Vagina (tissue), 2 donors: ENCODE results near the gene MAB21L4. TPM values are rescaled to one million over a fixed set of nuclear protein-coding genes. Genes with fewer than 3 reads are reported as not detected.

Source experiments
- DNase-seq, 2 donors: peaks; one replicate each; pipeline ENCODE4 v3.0.0-alpha.2; 2017; ENCODE audit errors: extremely low spot score in 2 of 2
- H3K27ac ChIP-seq: fragments of 200-600 bp; sonication (generic); one replicate; pipeline ENCODE4 v1.5.1; 2019
- H3K27me3 ChIP-seq: fragments of 200-600 bp; sonication (generic); one replicate; pipeline ENCODE4 v1.5.1; 2019
- H3K36me3 ChIP-seq, 2 donors: fragments of 200-600 bp; sonication (generic); one replicate each; pipeline ENCODE4 v1.5.1; 2017 to 2019
- H3K4me1 ChIP-seq: fragments of 200-600 bp; sonication (generic); one replicate; pipeline ENCODE4 v1.5.1; 2019
- H3K4me3 ChIP-seq, 2 donors: fragments of 200-600 bp; sonication (generic); 1 replicate in 1 of 2; 2 replicates in 1 of 2; pipeline ENCODE4 v1.5.1; 2016 to 2019
- H3K9me3 ChIP-seq: fragments of 200-600 bp; sonication (generic); one replicate; pipeline ENCODE4 v1.5.1; 2019
- POLR2A ChIP-seq, 2 donors: fragments of 450-650 bp; IDR thresholded peaks; one replicate each; pipeline ENCODE4 v1.6.1; 2017; ENCODE audit warnings: antibody characterized with exemption in 2 of 2, mild to moderate bottlenecking in 2 of 2, moderate library complexity in 2 of 2
- POLR2AphosphoS5 ChIP-seq, 2 donors: sonication (generic); formaldehyde crosslinking; IDR thresholded peaks; one replicate each; pipeline ENCODE4 v1.9.0; 2017; ENCODE audit warnings: antibody characterized with exemption in 2 of 2, mild to moderate bottlenecking in 2 of 2, low read depth in 1 of 2; ENCODE audit not compliant: insufficient read depth in 1 of 2
- intact Hi-C: fragments of 100-400 bp; cut with DNase I; formaldehyde crosslinking; loops from one replicate; pipeline ENCODE4 v1.15.1; 2023
- total RNA-seq: library from RNA; depleted of rRNA; stranded (reverse); fragments of >200 nt; gene quantifications from one replicate; pipeline ENCODE4 v1.2.3, GENCODE V29; 2016
- TF ChIP-seq, protein P1 (sequence below), 3 experiments: fragments of 450-650 bp in 2 of 3; fragments of 200-600 bp in 1 of 3; sonication (generic) in 1 of 3; IDR thresholded peaks; one replicate each; pipeline ENCODE4 v1.5.1; 2017 to 2019; ENCODE audit warnings: antibody characterized with exemption in 3 of 3, mild to moderate bottlenecking in 2 of 3, moderate library complexity in 2 of 3

MAB21L4 gene
- total RNA-seq, 1 donor from 2014 or later, result 21.1 TPM

DNA sequence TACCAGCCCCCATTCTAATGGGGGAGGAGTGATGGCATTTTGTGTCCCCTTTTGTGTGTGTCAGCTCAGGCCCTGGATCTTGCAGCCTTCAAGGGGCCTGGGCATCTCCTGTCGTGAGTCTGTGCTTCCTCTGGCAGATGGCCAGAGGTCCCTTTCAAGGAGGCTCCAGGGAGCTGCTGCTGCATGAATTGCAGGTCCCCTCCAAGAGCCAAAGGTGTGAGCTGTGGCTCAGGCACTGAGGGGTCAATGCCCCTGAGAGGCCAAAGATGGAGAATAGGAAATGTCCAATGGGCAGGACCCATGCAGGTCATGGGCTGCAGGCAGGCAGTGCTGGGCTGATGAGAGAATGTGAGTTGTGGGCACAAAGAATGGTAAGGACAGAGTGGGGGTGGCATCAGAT is 10.4 kb downstream of the MAB21L4 start:
- Histone ChIP-seq H3K9me3 (no peaks in the 10 kb centered on the region), H3K27ac (no peak overlapping the region), H3K36me3 (no peaks in the 10 kb centered on the region), H3K4me3 (no peak overlapping the region), H3K4me1 (no peaks in the 10 kb centered on the region), H3K27me3 (no peaks in the 10 kb centered on the region)
- TF ChIP-seq, protein P1, sequence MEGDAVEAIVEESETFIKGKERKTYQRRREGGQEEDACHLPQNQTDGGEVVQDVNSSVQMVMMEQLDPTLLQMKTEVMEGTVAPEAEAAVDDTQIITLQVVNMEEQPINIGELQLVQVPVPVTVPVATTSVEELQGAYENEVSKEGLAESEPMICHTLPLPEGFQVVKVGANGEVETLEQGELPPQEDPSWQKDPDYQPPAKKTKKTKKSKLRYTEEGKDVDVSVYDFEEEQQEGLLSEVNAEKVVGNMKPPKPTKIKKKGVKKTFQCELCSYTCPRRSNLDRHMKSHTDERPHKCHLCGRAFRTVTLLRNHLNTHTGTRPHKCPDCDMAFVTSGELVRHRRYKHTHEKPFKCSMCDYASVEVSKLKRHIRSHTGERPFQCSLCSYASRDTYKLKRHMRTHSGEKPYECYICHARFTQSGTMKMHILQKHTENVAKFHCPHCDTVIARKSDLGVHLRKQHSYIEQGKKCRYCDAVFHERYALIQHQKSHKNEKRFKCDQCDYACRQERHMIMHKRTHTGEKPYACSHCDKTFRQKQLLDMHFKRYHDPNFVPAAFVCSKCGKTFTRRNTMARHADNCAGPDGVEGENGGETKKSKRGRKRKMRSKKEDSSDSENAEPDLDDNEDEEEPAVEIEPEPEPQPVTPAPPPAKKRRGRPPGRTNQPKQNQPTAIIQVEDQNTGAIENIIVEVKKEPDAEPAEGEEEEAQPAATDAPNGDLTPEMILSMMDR (IDR thresholded peaks at IDR 0.05), result no peak
- no peak for TF ChIP-seq POLR2AphosphoS5 (IDR thresholded peaks at IDR 0.05; ENCODE audit: insufficient read depth in 1 of 2, low read depth in 1 of 2)
- no peak for TF ChIP-seq POLR2A (IDR thresholded peaks at IDR 0.05)
- no peak for DNase-seq
- intact Hi-C loops, result no loop called here

DNA sequence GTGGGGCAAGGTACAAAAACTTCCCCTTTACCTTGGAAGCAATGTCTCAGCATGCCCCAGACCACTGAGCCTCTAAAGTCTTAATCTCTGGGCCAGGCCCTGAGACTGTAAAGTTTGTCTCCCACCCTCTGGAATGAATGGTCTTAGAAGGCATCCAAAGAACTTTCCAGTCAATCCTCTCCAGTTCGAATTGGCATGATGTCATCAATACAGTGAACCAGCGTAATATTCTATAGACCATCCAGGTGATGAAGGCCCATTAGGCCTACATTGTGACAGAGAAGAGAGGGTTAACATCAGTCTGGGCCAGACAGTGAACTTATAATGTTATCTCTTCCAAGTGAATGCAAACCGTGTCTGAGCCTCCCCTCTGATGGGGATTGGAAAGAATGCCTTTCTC is 11.2 kb downstream of the MAB21L4 start:
- Histone ChIP-seq H3K4me3 (no peak overlapping the region), H3K36me3 (no peaks in the 10 kb centered on the region), H3K27ac (no peak overlapping the region), H3K4me1 (no peaks in the 10 kb centered on the region), H3K9me3 (no peaks in the 10 kb centered on the region), H3K27me3 (no peaks in the 10 kb centered on the region)
- intact Hi-C loops, result no loop called here
- no peak for TF ChIP-seq POLR2AphosphoS5 (IDR thresholded peaks at IDR 0.05; ENCODE audit: insufficient read depth in 1 of 2, low read depth in 1 of 2)
- TF ChIP-seq POLR2A (IDR thresholded peaks at IDR 0.05), result no peak
- TF ChIP-seq, protein P1 (IDR thresholded peaks at IDR 0.05), result no peak
- no peak for DNase-seq

DNA sequence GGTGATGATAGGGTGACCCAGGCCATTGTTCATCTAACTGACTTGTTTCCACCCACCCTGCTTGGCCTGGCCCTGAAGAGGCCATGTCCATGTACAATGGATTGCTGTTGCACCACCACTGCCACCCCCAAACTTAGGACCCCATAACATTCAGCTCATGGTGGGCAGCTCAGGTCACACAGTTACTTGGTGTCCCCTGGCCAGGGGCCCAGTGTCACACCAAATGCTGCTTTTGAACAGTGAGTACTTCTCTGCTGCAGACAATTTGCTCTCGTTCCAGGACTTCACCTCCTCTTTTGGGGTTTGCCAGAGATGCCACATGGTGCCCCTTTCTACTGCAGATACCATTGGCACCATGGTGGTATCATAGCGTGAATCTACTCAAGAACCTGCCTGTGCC is 11.7 kb downstream of the MAB21L4 start:
- no peak for DNase-seq
- intact Hi-C loops, result no loop called here
- TF ChIP-seq POLR2A (IDR thresholded peaks at IDR 0.05), result no peak
- TF ChIP-seq, protein P1 (IDR thresholded peaks at IDR 0.05), result no peak
- no peak for TF ChIP-seq POLR2AphosphoS5 (IDR thresholded peaks at IDR 0.05; ENCODE audit: insufficient read depth in 1 of 2, low read depth in 1 of 2)
- no peak overlapping the region for H3K27ac ChIP-seq
- no peaks in the 10 kb centered on the region for H3K27me3 ChIP-seq
- no peaks in the 10 kb centered on the region for H3K4me1 ChIP-seq
- H3K9me3 ChIP-seq, result no peaks in the 10 kb centered on the region
- no peak overlapping the region for H3K4me3 ChIP-seq
- H3K36me3 ChIP-seq, result no peaks in the 10 kb centered on the region

DNA sequence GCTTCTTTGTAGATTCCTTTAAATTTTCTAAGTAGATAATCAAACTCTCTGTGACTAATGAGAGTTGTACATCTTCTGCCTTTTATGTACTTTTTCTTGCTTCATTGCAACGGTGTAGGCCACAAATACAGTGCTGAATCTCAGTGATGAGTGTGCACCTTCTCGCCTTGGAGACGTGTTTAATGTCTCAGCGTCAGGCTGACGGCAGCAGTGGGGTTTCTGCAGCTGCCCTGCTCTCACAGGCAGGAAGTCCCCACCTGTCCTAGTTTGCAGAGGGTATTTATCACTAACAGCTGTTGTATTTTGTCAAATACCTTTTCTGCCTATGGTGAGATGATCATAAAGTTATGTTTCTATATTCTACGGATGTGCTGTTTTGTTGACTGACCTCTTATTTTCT is 14.0 kb downstream of the MAB21L4 start:
- Histone ChIP-seq H3K4me1 (no peaks in the 10 kb centered on the region), H3K4me3 (no peak overlapping the region), H3K27ac (no peak overlapping the region), H3K27me3 (no peaks in the 10 kb centered on the region), H3K9me3 (no peaks in the 10 kb centered on the region), H3K36me3 (no peaks in the 10 kb centered on the region)
- no peak for DNase-seq
- TF ChIP-seq POLR2A (IDR thresholded peaks at IDR 0.05), result no peak
- TF ChIP-seq, protein P1 (IDR thresholded peaks at IDR 0.05), result no peak
- no peak for TF ChIP-seq POLR2AphosphoS5 (IDR thresholded peaks at IDR 0.05; ENCODE audit: insufficient read depth in 1 of 2, low read depth in 1 of 2)
- intact Hi-C loops, result no loop called here

DNA sequence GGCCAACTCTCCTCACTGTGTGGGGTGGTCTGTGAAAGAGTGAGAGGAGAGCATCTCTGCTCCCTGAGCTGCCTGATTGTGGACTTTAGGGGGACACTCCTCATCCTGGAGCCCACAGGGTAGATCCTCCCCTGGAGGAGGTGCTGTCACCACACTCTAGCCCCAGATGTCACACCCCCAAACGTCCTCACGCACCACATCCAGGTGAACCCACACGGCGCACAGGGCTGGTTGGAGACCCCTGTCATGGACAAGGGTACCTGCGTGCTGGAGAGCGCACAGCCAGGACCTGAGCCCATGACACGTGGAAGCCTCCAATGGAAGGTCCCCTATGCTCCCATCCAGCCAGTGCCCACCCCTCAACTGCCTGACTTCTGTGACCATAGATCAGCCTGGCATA is 16.9 kb downstream of the MAB21L4 start:
- Histone ChIP-seq H3K36me3 (no peaks in the 10 kb centered on the region), H3K4me3 (no peak overlapping the region), H3K27ac (no peak overlapping the region), H3K27me3 (no peaks in the 10 kb centered on the region), H3K4me1 (no peaks in the 10 kb centered on the region), H3K9me3 (no peaks in the 10 kb centered on the region)
- TF ChIP-seq POLR2A (IDR thresholded peaks at IDR 0.05), result no peak
- TF ChIP-seq, protein P1 (IDR thresholded peaks at IDR 0.05), result no peak
- intact Hi-C loops, result no loop called here
- no peak for DNase-seq
